Measurements from ENCODE around the gene DLG2.
"Not testable (repeated sequence)": the region's sequence is repeated elsewhere in the genome, so short reads cannot be mapped to it uniquely, and the experiment has no call there.

Gene DLG2

DNA sequence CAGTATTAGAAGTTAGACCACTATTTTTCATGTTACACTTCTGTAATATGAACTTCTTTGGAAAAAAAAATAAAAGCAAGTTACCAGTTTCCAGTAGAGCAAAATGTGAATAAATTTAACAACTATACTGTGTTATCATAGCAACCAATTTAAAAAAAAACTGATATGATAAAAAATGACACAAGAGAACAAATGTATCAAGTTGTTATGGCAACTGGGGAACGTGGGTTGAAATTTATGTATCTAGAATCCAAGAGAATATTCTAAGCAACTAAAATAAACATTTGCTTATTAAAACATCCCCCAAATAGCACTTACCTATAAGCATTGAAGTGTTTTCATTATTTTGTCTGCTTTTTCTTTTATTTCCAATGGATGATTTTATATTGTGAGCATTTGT lies 442.4 kb downstream of the DLG2 start:
- DNase-seq: no peak

DNA sequence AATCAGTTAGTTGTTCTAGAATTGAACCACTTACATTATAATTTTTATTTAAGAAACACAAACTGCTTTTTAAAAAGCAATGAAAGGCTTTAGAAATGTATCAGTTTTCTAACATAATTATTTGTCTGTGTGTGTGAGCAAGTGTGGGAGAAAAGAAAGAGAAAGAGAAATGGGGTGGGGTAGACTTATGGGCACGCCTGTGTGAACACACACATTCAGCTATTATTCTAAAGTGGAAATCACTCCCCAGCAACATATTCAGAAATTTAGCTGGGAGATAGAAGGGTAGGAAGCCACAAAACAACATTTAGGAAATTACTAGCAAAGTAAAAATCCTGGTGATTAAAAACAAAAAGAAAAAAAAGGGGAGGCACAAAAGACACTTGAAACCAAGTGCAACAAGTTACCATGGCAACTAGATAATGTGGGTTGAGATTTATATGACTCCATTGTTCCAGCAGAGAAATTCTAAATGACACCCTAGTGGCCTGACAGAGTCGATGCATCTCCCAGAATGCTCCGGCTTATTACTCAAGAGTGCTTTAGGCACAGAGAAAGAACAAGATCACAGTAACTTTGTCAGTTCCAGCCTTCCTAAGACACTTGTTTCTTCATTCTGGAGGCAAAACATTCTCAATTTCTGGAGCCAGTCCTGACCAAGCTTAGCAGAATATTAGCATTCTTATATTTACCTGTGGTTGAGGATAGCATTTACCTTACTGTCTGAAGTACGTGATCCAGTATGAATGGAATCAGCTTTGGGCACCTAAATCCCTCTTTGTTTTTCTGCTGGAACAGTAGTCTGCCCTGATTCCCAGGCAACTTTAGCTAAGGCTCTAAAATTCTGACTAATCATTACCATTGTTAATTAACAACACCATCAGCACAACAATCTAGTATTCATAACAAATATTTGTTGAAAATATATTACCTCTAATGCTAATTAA lies 444.4 kb downstream of the DLG2 start:
- DNase-seq: no peak

DNA sequence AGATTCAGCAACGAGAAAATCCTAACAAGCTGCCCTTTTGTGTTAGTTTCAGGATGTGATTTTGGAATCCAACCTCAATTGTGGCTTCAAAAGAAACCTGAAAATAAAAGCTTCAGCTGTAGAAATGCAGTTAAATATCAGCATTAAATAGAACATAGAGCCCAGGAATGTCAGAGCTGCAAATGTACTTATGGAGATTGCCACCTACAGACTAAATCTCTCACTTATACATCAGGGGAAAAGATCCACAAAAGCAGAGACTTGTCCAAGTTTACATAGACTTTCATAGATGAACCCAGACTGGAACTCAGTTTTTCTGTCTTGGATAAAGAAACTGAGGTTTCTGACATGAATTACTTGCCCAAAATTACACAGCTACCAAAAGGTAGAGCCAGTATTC lies 446.6 kb downstream of the DLG2 start:
- DNase-seq: no peak

DNA sequence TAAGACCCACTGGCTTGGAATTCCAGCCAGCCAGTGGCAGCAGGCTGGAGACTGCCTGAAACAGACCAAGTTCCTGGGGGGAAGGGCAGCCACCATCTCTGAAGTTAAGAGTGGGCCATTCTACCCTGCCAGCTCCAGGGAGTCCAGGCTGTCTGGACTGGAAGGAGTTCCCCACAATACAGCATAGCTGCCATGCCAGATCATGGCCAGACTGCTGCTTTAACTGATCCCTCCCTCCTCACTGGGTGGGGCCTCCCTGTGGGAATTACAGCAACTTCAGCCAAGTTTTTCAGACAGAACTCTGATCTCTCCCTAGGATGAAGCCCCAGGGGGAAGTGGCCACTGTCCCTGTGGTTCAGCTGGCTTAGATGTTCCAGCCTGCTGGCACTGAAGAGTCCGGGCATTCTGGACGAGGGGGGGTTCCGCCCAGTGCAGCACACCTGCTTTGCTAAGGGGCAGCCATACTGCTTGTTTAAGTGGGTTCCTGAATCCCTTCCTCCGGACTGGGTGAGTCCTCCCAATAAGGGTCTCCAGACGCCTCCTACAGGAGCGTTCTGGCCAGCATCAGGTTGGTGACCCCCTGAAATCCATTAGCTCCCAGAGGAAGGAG lies 455.4 kb downstream of the DLG2 start:
- no peak for DNase-seq

DNA sequence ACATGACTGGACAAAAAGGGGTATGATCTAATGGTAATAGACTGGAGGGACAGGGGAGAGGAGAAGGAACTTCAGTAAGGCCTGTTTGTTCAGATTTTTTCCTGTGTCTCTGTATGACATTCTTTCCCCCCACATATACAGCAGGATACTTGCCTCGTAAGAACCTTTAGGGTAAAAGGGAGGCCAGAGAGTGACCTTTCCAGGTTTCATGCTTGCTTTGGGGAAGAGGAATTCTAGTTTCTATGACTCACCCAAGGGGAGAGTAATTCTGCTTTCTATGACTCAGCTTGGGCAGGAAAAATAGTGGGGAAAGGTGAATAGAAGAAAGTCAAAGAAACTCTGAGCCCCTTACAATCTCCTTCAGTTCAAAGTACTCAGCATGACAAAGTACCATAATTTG lies 457.0 kb downstream of the DLG2 start:
- DNase-seq: no peak

DNA sequence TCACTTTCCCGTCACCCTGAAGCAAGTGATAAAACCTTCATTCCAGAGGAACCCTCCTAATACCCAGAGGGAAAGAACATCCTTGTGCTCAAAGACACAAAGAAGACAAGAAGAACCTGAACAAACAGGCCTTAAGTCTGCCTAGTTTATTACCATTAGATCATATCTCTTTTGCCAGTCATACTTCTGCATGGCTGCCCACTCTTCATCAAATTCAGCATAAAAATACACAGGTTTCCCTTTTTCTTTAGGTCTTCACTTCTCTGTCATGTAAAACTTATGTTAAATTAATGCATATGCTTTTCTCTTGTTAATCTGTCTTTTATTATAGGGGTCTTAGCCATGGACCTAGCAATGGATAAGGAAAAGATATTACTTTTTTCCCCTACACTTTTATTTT lies 459.7 kb downstream of the DLG2 start:
- no peak for DNase-seq

DNA sequence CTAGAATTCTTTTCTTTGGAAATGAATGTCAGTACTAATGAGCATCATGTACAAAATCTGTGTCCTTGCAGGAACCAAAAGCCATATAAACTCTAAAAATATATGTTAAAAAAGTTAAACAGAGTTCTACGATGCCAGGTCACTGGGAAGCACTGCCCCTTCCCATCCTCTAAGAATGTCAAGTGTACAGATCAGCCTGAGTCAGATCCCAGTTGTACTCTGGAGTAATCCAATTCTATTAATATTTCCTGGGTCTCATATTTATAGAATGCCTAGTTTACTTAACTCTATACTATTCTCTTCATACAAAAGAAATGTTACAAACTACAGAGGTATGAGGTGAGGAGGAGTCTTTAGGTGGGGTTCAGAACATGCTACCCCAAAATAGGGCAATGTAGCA lies 460.1 kb downstream of the DLG2 start:
- DNase-seq: no peak

DNA sequence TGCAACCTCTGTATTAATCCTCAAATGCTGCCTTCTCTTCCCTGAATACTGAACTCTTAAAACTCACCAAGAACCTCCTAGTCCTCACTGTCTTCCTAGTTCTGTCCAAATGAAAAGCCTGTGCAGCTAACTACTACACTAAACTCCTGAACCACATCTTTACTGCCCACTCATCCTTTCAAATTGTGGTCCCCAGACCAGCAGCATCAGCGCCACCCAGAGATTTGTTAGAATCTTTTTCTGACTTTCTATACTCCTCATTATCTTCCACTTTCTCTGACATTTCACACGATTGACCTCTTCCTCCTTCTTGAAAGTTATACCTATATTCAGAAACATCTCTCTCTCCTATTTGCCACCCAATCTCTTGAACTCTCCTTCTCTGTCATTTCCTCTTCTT lies 461.3 kb downstream of the DLG2 start:
- DNase-seq: no peak

DNA sequence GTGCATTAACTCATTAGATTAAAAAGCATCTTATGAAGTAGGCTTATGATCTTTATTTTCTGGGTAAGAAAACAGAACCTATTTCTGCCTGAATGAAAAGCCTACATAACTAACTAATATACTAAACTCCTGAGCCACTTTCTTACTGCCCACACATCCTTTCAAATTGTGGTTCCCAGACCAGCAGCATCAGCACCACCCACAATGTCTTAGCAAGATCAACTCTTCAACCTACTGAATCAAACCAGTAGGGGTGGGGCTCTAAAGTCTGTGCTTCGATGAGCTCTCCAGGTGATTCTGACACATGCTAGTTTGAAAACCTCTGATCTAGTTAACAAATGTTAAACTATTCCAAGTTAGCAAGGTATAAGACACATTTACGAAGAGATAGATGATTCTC lies 462.4 kb downstream of the DLG2 start:
- no peak for DNase-seq

DNA sequence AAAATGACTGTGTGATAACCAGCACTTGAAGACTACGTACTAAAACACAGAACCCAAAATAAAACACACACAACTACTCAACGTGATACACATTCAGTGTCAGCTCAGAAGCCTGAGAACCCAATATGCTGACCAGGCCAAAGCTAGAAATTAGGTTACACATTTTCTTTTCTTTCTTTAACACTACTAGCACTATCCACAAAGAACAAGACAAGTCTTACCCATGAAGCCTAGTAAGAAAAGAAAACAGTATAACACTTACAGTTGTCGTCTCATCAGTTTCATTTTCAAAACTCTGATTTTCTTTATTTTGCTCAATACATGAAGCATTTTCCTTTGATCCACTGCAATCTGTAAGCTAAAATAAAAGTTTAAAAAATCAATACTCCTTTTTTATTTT lies 472.9 kb downstream of the DLG2 start:
- DNase-seq: no peak

DNA sequence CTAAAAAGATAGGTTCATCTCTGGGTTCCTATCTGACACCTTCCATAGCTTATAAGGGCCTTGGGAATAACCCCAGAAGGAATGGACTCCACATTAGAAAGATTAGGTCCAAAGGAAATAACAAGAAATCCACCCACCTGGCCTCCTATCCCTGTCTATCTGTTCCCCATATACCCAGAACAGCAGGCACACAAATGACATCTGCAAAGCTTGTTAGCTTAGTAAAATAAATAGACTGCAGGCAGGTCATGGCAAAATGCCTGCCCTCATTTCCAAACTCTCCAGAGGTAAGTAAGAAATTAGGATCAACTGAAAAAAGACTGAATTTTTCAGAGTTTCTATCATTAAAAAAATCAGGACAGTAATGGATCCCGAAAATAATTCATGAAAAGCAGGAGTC lies 489.5 kb downstream of the DLG2 start:
- DNase-seq: no peak

DNA sequence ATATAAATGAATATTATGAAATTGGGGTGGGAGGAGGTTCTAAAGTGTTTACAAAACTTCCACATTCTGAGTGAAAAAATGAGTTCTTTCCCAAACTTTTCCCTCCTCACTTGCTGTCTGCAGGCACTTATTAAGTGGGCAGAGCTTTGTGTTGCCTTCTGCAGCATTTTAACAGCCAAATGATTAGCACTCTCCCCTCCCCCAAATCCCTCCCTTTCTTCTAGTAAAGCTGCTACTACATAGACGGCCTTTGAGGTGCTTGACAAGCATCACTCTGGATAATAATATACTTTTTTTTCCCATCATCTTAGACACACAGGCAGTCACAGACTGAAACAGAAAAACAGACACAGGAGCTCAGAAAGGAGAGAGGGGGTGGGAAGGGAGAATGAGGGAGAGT lies 493.5 kb downstream of the DLG2 start:
- no peak for DNase-seq

DNA sequence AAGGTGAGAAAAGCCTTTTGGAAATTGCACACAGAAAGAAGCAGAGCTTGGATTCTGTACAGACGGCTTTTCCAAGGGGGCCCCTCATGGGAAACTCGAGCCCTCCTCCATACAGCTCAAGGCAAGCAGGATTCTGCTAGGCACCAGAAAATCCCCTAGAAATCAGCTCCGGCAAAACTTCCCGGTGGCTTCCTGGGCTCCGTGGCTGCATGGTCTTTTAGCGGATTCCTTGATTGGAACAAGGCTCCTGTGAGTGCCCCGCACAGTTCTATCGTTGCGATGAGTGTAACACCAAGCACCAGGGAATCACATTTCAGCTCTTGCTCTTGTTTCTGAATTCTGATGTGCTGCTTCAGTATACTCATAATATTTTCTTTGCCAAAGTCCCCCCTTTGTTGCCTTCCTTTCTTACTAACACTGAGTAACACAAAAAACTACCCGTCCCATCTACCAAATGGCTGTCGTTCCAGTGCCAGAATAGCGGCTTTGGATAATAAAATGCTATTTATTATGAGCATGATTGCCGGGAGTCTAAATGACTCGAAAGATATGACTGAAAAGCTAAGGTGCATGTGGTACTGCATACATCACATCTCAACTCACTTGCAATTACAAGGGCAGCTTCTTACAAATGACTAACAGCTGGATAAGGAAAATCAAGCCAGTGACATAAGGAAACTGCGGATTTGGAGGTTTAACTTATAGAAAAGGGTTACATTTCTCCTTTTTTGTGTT lies 494.1 kb downstream of the DLG2 start:
- DNase-seq: no peak

DNA sequence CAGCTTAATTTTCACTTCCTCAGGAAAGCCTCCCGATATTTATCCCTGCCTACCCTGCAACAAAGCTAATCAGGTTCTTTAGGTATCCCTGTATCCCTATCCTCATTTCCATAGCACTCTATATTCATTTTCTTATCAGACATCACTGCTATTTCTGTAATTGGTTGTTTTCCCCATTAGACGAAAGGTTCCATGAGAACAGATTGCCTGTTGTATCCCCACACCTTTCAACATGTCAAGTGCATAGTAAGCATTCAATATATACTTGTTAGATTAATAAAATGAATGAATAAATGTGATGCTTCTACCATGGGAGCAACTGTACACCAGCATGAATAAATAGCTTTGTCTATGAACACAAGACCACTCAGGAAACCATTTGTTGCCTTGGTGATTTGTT lies 499.8 kb downstream of the DLG2 start:
- no peak for DNase-seq

DNA sequence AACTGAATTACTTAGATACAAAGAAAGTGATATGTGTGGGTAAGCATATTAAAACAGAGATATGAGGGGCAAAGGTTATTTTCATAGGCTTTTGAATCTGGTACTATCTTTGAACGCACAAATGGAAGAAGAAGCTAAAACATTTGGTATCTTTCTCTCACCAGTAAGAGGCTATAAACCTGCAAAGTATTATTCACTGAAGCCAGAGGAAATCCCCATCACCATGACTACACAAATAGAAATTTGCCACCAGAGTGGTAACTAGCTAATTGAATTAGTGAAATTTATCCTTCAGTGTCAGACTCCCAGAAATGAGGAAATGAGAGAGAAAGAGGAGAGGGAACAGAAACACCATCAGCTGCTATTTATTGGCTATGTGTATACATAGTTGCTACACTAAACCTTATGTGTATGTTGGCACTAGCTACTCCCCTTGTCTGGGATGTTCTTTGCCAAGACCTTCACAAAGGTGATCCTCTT lies 503.4 kb downstream of the DLG2 start:
- DNase-seq: no peak

DNA sequence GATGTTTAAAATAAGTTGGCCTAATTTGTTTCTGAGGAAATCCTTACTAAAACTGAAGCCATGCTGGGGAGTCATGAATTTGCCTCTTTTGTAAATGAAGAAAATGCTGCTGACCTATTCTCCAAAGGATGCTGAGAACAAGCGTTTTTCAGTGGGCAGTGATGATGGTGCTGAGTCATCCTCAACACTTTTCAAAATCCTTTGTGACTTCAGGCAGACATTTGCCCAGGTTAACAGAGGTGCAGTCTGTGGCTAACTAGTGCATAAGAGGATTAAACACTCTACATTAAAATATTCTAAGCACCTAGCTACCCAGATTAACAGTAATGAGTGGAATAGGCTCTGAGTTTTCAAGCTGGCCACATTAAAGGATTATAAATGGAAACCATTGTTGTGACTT lies 509.0 kb downstream of the DLG2 start:
- no peak for DNase-seq

DNA sequence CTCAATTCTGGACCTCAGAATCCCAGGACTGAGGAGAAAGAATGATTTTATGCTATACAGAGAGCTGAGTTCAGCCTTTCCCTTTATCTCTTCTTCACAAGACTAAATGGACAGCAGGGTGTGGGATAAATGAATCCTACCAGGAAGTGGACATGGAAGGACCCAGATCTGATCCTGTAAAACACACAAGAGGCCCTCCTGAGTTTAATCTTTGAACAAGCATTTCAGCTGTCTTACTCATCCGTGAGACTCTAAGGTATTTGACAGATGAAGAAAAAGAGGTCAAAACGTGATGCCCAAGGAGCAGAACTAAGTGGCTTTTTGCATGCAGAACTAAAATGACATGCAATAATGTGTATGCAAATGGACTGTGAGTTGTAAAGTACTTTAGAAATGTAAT lies 511.3 kb downstream of the DLG2 start:
- no peak for DNase-seq

DNA sequence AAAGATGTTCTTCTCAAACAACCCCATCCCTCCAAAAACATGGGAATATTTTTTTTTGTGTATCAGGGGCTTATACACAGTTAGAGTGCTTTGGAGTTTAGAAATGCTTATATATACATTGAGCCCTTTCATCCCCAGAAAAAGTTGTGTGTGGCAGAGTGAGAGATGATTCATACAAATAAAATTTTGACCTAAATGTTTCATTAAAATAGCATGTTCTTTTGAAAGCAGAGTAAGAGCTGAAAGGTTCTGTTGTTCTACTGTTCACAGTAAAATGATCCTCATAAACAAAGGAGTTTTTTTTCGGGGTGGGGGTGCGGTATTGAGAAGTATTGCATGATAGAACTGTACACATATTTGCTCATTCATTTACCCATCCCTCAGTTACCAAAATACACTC lies 512.4 kb downstream of the DLG2 start:
- DNase-seq: no peak

DNA sequence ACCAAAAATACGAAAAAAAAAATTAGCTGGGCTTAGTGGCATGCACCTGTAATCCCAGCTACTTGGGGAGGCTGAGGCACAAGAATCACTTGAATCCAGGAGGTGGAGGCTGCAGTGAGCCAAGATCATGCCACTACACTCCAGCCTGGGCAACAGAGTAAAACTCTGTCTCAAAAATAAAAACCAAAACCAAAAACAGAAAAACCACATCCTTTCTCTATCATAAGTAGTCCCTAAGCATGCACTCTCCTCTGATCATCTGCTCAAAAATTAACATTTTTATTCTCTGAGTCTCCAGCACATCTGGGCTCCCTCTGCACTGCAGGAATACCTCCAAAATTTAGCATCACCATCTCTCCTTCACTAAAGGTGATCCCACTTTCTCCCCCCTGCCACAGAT lies 516.9 kb downstream of the DLG2 start:
- DNase-seq: not testable (repeated sequence)

DNA sequence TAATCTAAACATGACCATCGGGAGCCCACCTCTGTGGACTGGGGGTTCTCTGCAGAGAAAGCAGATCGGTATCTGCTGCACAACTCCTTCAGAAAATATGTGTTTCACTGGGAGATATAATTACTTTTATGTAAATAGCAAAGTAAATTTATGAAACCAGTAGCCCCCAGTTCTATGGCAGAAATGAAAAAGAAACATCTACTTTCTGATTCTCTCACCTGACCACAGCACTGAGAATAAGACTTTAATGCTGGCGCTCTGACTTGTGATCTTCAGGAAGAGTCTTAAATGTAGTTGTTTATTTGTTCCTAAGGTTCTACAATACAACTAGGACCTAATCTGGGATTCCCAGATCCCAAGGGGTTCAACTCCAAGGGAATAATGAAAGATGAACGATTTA lies 518.0 kb downstream of the DLG2 start:
- no peak for DNase-seq

DNA sequence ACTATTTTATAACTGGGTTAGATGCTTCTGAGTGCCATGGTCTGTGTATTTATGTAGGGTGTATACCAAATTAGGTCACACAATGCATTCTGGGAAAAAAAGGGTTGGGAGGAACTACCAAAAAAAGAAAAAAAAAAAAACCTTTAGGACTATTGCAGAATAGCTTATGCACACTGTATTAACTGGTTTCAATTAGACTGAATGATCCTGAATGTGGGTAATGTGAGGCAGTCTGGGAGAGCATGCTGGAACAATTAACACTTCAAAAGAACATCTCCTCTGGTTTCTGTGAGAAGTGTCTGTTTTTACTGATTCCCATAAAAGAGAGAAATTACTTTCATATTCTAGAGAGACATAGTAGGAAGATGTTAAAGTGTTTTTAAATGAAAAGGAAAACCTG lies 521.3 kb downstream of the DLG2 start:
- DNase-seq: no peak

DNA sequence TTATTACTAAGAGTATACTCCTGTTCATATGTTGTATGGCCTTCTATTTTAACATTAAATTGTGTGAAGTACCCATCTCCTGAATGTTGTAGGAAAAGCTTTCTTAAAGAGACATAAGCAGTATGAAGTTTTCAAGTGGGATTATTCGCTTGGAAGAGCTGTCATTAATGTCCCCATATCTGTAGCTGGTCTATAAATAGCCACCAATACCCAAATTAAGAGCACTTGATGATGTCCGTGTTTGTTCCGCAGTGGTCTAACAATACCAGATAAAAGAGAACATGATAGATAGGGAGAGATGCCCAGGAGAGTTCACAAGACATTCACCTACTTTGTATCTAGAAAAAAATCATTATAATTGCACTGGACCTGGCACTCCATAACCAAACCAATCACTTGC lies 527.6 kb downstream of the DLG2 start:
- DNase-seq: no peak

DNA sequence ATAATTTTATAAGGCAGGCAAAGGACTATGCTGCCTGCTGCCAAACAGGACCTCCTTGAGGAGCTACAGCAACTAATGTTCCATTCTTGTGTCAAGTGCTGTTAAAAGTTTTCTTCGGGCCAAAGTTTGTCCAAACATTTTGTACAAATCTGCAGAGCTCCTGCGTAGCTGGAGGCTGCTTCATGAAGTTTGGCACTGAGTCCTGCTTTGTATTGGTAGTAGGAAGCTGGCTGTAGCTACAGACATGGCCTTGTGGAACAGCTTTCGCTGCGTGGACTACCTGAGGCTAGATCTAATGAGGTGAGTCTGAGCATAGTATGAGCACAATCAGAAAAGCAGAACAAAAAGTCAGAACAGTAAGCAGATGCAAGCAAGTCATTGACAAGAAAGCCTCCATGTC lies 528.1 kb downstream of the DLG2 start:
- no peak for DNase-seq

DNA sequence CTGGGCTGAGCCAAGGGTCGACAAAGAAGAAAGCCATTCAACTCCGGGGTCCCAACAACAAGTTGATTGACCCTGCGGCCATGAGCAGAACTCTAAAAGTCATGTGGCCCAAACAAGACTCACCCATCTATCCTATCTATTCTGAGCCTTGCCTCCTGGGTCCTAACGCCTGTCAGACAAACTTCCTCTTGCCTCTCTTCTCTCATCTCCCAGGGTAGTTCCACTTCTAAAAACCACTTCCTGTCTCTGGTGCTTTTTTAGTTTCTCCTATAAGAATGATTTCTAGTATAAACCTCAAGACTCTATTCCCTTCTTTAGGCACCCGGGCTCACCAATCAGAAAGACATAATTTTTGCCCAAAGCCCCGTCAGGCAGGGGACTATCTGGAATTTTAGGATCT lies 530.2 kb downstream of the DLG2 start:
- DNase-seq: no peak
